Measurements from ENCODE around the gene PSPC1. TPM values are rescaled to one million over a fixed set of nuclear protein-coding genes. Genes with fewer than 3 reads are reported as not detected.

The PSPC1 gene
- total RNA-seq, 1 donor from 2014 or later, result 25.3 TPM

DNA sequence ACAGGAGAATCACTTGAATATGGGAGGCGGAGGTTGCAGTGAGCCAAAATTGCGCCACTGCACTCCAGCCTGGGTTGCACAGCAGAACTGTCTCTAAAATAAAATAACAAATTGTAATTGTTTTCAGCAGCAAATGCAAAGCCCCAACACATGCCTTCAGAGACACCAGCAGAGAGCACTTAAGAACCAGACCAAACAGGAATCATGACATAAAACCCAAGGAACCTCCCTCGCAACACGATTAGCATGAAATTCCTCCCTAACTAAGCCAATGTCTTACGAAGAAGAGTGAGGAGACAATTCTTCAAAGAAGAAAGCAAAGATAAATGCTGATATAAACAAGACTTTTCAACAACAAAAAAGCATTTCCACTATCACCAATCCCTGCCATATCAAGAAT is 40.1 kb downstream of the PSPC1 start:
- no peak for TF ChIP-seq CTCF (IDR thresholded peaks at IDR 0.05; ENCODE audit: borderline replicate concordance)
- DNase-seq, result no peak
- no peak overlapping the region for H3K27ac ChIP-seq (replicated peaks)
- intact Hi-C loops (cut with micrococcal nuclease), result no loop called here
- H3K4me1 ChIP-seq, result no peaks in the 10 kb centered on the region
- no peaks in the 10 kb centered on the region for H3K27me3 ChIP-seq (ENCODE audit: low read depth)
- no peaks in the 10 kb centered on the region for H3K9me3 ChIP-seq (replicated peaks)
- H3K4me3 ChIP-seq, result no peak overlapping the region
- peaks cover 55% of the 10 kb centered on the region for H3K36me3 ChIP-seq

DNA sequence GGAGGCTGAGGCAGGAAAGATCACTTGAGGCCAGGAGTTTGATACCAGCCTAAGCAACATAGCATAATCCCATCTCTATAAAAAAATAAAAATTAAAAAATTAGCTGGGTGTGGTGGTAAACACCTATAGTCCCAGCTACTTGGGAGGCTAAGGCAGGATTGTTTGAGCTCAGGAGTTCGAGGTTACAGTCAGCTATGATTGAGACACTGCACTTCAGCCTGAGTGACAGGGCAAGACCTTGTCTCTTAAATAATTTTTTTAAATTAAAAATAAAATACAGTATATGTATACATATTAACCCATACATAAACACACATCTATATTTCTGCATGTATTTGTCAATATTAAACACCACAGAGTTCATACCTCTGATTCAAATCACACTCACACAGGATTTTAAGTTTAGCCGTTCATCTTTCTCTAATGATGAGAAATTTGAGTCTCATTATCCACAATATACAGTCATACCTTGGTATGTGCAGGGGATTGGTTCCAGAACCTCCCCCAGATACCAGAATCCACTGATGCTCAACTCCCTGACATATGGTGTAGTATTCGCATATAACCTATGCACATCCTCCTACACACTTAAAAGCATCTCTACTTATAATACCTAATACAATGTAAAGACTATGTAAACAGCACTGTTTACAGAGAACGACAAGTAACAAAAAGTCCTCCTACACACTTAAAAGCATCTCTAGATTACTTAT is 44.7 kb downstream of the PSPC1 start:
- no peaks in the 10 kb centered on the region for H3K4me1 ChIP-seq
- intact Hi-C loops (cut with micrococcal nuclease), result no loop called here
- H3K27ac ChIP-seq (replicated peaks), result no peak overlapping the region
- DNase-seq, result no peak
- H3K4me3 ChIP-seq, result no peak overlapping the region
- H3K27me3 ChIP-seq (ENCODE audit: low read depth), result no peaks in the 10 kb centered on the region
- no peak for TF ChIP-seq CTCF (IDR thresholded peaks at IDR 0.05; ENCODE audit: borderline replicate concordance)
- no peaks in the 10 kb centered on the region for H3K9me3 ChIP-seq (replicated peaks)
- H3K36me3 ChIP-seq, result peaks cover 50% of the 10 kb centered on the region

DNA sequence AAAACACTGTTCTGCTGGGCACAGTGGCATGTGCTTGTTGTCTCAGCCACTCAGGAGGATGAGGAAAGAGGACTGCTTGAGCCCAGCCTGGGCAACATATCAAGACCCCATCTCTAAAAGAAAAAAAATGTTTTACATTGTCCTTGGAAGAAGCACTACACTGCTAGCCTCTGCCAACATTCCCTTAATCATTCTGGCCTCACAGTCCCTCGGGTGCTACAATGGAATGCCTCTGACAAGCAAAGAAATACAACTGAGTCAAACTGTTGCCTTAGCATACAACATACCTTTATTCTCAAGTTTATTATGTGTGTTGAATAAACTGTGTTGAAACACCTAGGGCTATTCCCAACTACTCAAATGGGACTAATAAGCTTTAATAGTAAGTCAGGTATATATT is 56.1 kb downstream of the PSPC1 start:
- no peak overlapping the region for H3K27ac ChIP-seq (replicated peaks)
- H3K9me3 ChIP-seq (replicated peaks), result no peaks in the 10 kb centered on the region
- H3K27me3 ChIP-seq (ENCODE audit: low read depth), result no peaks in the 10 kb centered on the region
- H3K4me3 ChIP-seq, result no peak overlapping the region
- H3K4me1 ChIP-seq, result peaks cover 20% of the 10 kb centered on the region
- DNase-seq, result no peak
- no peak for TF ChIP-seq CTCF (IDR thresholded peaks at IDR 0.05; ENCODE audit: borderline replicate concordance)
- H3K36me3 ChIP-seq, result peaks cover 19% of the 10 kb centered on the region
- intact Hi-C loops (cut with micrococcal nuclease), result no loop called here

- Histone ChIP-seq H3K27ac (replicated peaks) (no peak overlapping the region), H3K4me3 (no peak overlapping the region), H3K4me1 (peaks cover 20% of the 10 kb centered on the region), H3K27me3 (ENCODE audit: low read depth) (no peaks in the 10 kb centered on the region), H3K9me3 (replicated peaks) (no peaks in the 10 kb centered on the region), H3K36me3 (peaks cover 19% of the 10 kb centered on the region)
- TF ChIP-seq CTCF (IDR thresholded peaks at IDR 0.05; ENCODE audit: borderline replicate concordance), result no peak
- intact Hi-C loops (cut with micrococcal nuclease), result no loop called here
- no peak for DNase-seq
These were observed 57.4 kb downstream of the PSPC1 start for GRCh38 chr13:19725320-19725719.

- Histone ChIP-seq H3K9me3 (replicated peaks) (no peaks in the 10 kb centered on the region), H3K4me1 (no peaks in the 10 kb centered on the region), H3K27me3 (ENCODE audit: low read depth) (no peaks in the 10 kb centered on the region), H3K4me3 (no peak overlapping the region), H3K27ac (replicated peaks) (no peak overlapping the region), H3K36me3 (peaks cover 7% of the 10 kb centered on the region)
- intact Hi-C loops (cut with micrococcal nuclease), result no loop called here
- no peak for DNase-seq
- no peak for TF ChIP-seq CTCF (IDR thresholded peaks at IDR 0.05; ENCODE audit: borderline replicate concordance)
These were observed 62.7 kb downstream of the PSPC1 start for GRCh38 chr13:19720039-19720438.

Measured in left ventricle myocardium inferior (tissue), 1 donor.